Hindlimb muscle (tissue), 1 donor: ENCODE results near the gene CADM1. TPM values are rescaled to one million over a fixed set of nuclear protein-coding genes. Genes with fewer than 3 reads are reported as not detected.

Experiments
- DNase-seq: peaks from one replicate; pipeline ENCODE4 v3.0.0-alpha.2; 2013
- polyA plus RNA-seq: library from polyadenylated mRNA; unstranded; fragments of 120-200 nt; gene quantifications from one replicate; pipeline ENCODE4 v1.2.1, GENCODE V29; 2013; ENCODE audit not compliant: insufficient read length

Gene CADM1
- polyA plus RNA-seq, 1 donor: 23.1 TPM

DNA sequence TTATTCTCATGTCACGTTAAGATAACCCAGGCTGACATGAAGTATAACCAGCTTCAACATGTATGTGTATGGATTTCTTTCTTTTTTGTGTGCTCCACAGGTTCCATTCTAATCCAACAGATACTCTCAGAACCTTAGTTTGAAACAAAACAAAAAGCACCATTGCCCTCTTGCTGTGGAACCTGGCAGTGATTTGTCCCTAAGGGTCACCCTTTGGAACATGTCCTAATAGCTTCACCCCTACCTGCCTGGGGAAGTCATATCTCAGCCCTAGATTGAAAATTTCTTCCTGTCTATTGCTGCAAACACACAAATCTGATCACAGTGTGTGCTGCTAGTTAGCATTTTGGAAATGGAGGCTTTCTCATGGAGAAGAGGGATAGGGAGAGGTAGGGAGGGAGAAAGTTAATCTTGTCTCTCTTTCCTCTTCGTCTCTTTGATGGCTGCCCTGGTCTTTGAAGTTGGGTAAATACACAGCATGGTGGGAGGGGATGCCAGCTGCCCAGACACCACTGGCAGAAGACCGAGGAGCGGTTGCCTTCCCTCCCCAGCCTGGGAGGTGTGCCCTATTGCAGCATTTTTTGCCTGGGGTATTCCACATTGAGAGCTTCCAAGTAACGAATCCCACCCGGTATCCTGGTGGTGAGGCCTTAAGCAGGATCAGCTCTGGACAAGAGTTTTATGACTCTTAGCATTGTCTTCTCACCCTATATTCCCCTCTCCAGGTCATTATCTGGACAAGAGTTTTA lies 11.6 kb upstream of the CADM1 start:
- DNase-seq: no peak

DNA sequence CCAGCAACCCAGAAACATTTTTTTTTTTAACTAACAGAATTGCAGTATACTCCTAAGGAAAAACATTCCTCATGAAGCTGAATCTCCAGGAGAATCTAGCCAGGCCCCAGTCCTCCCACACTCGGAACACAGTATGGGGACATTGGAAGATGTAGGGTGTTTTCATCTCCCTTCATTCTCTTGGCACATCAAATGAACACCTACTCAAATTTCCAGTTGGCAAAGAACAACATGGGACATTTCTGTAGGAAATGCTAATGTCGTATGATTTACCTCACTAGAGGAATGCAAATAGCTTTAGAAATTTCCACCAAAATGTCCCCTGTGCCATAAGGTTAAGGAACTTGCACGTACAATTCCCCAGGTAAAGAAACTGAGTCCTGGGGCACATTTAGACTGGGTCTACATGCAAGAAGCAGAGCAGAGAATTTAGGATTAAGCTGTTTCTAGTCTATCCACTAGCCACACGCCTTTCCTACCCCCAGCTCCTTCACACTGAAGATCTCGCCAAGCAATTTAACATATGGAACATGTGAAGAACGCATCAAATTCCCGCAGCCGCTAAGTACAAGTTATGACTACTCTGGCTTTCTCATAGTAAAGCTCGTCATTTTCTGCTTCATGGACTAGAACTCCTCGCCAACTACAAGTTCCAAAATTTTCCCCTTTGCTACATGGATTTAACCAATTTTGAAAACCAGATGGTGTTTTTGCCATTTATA lies 2.9 kb upstream of the CADM1 start:
- peak; percentile 41 for DNase-seq

DNA sequence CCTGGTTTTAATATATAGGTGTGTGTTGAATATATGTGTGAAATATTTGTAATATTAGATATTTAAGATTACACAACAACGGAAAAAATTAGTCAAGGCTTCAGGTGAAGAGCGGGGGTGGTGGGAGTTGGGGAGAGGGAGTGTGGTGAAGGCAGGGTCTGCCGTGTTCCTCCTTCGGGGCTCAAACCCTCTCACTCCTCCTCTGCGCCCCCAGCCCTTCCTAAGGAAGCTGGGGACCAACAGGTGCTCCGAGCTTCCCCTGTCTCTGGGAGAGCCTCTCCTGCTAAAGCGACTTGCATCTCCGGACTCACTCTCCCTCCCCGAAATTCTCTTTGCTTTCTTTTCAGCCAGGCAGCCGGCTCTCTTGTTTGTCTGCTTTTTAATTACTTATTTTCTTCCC lies 960 bp upstream of the CADM1 start:
- no peak for DNase-seq

DNA sequence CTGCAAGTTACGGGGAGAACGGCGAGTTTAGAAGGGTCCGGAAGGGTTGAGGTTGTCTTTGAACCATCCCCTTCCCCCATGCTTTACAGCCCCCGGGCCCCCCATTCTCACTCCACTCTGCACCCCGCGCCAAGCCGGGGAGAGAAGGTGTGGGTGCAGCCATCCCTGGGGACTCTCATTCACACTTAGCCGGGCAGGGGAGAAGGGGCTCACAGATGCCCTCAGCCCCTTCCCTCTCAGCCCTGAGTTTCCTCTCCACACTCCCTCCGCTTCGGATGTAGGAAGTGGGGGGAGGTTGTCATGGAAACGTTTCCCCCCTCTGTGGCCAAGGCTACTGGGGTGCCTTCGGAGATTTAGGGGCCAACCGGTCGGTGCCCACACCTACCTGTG lies 334 bp downstream of the CADM1 start:
- no peak for DNase-seq

DNA sequence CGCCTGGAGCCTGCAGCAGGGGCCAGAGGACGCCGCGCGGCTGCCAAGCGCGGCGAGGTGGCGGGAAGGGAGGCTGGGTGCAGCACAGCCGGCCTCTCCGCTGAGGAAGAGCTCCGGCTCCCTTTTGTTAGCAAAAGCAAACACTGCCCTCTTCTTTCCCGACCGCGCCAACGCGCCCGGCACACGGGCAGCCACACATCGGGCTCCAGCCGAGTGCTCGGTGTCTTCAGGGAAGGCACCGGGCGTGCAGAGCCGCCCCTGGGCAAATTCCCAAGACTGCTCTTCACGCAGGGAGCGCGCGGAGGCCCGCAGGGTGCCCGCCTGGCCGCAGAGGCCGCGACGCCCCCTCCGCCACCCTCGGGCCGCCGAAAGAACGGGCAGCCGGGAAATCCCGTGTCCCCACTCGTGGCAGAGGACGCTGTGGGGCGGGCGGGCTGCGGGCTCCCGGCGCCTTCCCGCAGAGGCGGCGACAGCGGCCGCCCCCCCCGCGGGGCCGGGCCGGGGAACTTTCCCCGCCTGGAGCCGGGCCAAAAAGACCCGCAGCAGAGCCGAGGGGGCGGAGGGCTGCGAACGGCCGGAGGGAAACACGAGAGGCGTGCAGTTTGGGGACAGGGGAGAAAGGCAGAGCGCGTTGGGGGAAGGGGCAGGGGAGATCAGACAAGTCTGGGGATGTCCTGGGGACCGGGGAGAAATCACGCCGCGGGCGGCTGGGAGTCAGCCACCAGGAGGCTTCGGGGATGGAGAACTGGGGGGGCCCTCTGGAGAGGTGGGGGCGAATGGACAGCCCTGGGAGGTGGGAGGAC lies 931 bp downstream of the CADM1 start:
- peak; percentile 74 for DNase-seq

DNA sequence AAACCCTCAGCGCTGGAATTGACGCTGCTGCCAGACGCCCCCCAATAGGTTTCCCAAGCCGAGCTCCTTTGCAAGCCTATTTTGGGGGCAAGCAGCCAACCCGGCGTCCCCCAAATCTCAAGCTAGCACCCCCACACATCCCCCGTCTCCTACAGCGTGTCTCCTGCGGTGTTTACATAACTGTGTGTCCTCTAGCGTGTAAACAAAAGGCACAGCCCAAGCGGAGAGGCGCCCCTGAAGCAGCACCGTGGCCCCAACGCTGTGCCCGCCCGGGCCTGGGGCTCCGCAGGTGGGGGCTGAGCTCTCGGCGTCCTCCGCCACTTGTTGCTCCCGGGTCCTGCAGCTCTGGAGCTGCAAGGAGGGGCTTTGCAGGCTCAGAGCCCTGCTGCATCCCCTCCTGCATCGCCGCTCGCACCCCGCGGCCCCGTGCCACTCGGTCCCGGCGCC lies 1.6 kb downstream of the CADM1 start:
- no peak for DNase-seq

DNA sequence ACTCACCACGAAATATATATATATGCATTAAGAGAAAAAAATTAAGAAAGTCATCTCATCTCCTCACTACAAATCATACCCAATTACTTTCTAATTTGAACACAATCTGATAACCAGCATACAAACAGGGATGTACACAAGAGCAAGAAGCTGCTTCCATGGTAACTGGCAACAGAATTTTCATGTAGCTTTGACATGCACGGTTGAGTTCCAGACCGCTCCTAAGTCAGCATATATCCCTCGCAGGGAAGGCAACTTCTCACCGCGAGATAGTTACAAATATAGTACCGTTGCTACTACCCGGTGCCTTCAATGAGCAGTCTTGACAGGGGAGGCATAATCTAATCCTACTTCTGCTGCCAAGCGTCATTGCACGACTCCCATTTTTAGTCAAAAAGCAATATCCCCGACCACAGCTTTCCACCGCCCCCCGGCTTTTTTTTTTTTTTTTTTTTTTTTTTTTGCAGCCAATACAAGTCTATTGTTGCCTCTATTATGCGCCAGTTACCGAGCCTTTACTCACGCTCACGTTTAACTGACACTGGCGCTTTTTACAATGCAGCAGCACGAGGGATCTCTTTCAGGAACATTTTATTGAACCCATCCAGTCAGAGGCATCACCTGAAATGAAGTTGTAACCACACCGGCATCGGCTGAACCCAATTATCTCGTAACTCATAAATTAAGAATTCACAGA lies 2.2 kb downstream of the CADM1 start:
- DNase-seq: no peak

DNA sequence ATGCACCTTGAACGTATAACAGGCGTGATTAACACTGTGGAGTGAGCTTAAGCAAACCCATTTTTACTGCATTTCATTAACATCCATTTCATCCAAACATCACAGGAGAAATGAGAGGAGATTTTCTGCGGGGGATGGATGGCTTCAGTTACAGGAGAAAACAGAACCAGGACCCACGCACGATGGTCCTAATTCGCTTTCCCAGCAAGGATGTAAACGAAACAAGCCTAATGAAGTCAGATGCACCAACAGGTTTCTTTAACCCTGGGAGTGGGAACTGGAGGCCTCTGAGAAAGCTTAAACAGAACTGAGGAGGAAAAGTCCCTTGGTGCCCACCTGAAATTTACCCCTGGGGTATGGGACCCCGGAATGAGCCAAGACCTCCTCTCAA lies 2.7 kb downstream of the CADM1 start:
- no peak for DNase-seq

DNA sequence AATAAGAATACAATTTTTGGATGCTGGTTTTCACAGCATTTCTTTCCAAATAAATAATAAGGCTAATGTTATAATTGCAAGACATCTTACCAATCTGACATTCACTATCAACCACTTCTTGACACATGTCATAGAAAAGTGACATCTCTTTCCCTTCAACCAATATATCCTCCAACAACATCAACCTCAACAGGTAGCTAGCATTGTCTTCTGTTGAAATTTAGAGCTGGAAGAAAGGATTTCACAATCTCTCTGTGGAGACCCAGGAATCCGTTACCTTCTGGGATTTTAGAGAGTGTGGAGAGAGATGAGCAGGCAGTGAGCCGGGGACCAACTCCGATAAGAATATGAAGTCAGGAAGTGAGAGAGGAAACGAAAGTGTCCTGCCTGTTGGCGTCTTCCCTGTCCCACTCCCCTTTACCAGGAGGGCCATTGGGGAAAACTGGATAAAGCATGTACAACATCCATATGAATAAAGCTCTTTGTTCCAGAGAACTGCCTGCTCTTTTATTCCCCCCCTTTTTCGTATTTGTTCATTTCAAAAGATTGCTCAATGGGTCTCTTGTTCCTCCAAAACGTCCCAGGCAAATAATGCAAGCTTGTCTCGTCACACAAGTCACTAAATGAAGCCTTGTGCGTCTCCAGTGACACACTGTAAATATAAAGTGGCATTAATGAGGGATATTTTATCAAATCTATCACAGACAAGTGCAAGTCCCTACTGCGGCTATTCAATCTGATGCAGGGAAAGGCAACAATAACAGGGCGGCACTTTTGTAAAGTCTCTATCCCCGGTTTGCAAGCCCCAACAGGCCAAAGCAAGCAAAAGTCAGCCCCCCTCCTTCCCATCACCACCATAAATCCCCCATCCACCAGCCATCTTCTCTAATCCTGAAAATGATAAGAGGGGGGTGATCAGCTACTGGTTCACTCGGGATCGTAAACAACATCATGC lies 3.4 kb downstream of the CADM1 start:
- DNase-seq: no peak

DNA sequence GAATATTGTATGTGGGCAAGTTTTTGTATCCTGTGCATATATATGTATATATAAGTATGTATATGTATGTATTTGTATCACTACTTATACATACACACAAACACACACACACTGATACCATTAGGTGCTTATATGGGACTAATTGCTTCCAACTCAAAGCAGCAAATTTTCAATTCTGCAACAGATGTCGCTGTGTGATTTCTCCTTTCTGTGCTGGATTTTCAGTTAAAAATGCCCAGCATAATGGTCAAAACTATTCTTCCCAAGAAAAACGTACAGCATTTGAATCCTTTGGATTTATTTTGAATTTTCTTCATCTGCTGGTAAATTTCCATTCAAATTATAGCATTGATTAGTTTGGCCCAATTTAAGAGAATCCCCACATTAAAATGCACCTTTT lies 4.3 kb downstream of the CADM1 start:
- no peak for DNase-seq

DNA sequence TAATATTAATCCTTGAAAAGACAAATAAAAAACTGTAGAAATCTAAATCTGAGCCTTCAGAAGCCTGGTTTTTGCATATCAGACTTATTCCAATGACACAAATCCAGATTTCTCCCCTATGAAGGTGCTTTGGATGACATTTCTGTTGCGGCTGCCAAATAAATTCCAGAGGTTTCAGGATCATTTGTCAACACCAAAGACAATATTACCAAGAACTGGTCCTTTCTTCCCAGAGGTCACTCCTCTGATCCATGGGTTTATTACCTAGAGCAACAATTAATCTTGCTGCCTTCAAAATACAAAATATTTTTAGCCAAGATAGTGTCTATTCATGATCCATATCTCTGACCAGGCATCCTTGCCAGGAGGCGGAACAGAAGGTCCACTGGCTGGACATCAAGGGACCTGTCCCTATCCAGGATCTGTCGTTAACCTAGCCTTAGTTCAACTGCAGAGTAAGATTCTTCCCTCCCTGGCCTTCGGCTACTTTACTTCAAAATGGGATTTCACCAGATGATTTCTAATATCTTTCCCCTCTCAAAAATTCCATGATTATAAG lies 4.9 kb downstream of the CADM1 start:
- no peak for DNase-seq

DNA sequence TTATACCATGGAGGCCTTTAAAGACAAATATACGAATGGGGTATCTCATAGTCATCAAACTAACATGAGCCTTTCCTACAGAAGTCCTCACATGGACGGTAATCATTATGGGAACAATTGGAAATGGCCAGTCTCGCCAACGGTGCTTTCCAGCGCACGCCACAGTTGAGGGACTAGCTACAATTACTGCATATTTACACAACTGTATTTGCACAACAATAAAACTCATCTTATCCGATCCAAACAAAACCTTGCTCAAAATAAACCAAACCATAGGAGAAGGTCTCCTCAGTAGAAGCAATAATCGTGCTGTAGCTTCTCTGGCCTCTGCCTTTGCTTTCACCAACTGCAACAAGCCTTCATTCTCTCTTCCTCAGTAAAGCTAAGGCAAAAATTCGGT lies 5.9 kb downstream of the CADM1 start:
- no peak for DNase-seq

DNA sequence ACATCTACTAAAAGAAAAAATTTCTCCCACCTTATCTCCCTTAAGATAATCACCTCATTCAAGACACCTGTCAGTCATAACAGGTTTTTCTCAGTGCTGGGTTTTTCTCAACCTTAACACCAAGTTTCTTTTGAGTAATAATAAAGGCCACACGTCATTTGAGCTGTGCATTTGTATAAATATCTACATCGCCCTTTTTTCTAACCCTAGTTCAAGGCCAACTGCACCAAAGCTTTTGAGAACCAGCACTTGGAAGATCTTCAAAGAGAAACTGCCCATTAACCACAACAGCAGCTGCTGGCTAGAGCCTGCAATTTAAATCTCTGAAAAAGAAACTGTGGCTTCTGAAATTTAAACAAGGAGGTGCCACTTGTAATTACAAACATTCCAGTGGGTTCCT lies 6.9 kb downstream of the CADM1 start:
- no peak for DNase-seq

DNA sequence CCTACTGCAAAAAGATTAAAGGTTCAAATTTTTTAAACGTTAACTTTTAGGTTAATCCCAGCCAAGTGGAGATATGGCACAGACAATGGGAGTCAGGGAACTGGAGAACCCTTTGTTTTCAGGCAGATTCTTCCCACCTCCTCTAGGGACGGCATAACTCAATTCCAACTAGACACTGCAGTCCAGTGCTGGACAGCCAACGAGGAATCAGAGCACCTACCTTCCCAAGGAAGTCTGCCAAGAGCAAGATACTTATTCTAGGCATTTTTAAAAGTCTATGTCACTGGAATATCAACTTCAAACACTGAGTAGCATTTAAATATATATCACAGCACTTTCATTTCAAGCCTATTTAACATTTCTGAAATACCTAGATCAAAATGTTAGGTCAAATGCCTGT lies 7.3 kb downstream of the CADM1 start:
- DNase-seq: no peak

DNA sequence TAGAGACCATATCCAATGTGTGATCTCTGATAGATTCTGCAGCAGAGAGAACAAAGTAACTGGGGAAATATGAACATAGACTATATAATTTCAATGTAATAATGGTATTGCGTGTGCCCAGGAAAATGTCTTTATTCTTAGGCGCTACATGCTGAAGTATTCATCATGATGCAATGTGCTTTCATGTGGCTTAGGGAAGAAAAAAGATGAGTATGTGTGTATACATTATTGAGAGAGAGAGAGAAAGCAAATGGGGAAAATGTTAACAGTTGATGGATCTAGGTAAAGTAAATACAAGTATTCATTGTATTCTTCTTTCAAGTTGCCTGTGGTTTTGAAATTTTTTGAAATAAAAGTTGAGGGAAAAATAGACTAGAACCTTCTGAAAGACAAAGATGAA lies 10.3 kb downstream of the CADM1 start:
- no peak for DNase-seq

DNA sequence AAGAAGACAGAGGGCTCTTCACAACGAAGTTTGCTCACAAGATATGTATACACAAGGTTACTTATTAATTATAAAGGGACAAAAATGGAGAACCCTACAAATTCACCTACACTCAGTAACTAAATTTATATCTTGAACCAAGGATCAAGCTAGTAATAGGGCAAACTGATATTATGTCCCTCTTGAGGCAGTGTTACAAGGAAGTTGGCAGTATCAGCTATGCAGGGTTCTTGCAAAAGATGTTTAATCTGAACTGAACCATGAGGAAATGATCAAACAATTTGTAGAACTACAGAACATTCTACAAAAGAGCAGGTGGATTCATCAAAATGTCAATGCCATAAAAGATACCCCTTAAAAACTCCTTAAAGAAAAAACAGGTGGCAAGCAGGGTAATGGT lies 10.7 kb downstream of the CADM1 start:
- DNase-seq: no peak

DNA sequence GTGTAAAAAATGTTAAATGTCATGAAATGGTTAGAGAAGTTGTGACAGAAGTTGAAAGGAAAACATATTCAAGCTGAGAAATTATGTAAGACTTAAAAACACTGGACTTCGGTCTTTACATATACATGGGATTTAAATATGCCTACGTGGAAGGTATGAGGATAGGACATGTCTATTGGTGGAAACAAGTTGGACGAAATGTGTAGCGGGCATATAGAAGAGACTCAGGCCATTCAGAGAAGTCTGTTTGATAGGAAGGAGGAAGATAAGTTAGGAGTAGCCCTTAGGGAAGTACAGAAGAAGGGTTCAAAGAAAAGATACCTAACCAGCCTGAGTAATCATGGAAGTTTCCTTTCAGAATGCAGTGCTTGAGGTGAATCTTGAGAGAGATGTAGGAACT lies 14.7 kb downstream of the CADM1 start:
- DNase-seq: no peak

DNA sequence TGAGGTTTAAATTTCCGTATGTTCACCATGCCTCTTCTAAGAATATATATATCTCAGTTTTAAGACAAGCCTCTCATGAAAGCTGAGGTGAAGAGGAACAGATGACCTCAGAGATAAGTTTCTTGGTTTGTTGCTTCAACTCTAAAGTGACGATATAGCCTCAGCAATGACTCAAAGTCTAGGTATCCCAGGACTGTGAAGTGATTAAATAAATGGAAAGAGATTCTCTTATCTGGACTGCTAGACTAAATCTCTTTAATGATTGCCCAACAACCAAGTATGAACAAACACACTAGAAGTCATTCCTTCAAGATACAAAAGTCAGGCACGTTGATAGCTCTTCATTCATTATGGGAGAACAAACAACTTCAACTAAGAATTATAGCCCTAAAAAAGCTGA lies 15.3 kb downstream of the CADM1 start:
- no peak for DNase-seq

DNA sequence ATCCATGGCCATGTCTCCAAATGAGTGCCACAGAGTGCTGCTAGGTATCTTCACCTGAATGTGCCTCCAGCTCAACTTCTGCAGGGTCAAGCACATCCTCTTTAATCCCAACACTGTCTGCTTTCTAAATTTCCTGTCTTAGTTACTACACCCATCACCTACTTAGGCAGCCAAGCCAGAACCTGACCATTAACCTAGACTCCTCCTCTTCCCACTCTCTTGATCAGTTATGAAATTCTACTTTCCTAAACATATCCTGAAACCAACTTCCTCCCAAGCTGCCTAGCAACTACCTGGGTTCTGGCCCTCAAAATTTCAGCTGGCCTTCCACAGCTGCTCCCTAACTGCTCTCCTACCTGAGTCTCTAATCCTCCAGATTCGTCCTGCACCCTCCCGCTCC lies 22.7 kb downstream of the CADM1 start:
- no peak for DNase-seq

DNA sequence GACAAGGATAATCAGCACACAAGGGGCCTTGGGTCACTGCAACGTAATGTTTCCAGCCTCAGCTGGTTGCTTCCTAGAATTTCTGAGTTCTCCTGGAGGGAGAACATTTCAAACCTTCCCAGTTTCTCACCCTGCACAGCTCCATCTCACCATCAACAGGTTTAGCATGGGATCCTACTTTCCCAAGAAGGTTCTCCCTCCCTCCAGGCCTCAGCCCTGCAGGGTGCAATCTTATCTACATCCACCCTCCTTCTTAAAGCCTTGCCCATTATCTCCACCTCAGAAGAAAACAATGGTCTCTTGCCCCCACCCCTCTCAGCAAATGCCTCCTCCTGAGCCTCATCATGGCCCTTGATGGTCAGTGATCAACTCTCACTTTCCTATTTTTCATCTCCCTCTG lies 23.6 kb downstream of the CADM1 start:
- no peak for DNase-seq

DNA sequence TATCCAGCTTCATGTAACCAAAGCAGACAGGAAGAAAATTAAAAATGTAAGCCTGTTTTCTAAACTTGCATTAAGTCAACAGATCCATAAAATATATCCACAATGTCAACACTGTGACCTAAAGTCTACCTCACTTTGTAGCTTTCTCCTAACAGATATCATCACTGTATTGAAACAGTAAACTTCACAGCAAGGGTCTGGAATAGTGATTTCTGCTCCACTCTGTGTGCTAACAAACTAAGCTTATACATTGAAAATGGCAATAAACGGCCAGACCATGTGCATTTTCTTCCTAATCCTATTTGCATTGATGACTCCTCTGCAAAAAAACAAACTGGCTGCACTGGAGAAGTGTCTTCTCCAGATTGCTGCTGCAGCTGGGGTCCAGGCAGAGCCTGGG lies 26.8 kb downstream of the CADM1 start:
- DNase-seq: no peak
